ENCODE measurements around the gene TGIF1.
A peak's percentile ranks its signal among the peaks of the same experiment; 100 is the strongest.
"Not testable (repeated sequence)": the region's sequence is repeated elsewhere in the genome, so short reads cannot be mapped to it uniquely, and the experiment has no call there.

Gene TGIF1

GRCh38 chr18:3455907-3456685 is 6.1 kb downstream of the TGIF1 start:
- DNase-seq, result peak; percentile 74

- DNase-seq, result no peak
Measured at GRCh38 chr18:3456686-3457069, 6.7 kb downstream of the TGIF1 start.

- no peak for DNase-seq
Measured at GRCh38 chr18:3457261-3457724, 7.3 kb downstream of the TGIF1 start.

DNA sequence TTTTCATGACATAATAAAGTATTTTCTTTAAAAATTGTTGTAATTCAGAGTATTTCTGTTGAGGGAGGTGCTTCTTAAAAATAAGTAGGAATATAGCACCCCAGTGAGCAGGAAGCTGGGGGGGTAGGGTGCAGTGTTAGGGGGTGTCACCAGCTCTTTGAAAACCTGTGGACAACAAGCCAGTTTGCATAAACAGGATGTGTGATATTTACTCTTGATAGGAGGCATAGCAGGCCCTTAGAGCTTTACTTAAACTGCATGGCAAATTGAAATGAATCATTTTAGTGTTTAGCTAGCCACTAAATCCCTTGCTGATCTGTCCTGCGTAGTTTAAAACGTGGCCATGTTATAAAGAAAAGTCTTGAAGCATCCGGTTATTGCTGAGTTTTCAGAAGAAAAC is 8.4 kb downstream of the TGIF1 start:
- no peak for DNase-seq

DNA sequence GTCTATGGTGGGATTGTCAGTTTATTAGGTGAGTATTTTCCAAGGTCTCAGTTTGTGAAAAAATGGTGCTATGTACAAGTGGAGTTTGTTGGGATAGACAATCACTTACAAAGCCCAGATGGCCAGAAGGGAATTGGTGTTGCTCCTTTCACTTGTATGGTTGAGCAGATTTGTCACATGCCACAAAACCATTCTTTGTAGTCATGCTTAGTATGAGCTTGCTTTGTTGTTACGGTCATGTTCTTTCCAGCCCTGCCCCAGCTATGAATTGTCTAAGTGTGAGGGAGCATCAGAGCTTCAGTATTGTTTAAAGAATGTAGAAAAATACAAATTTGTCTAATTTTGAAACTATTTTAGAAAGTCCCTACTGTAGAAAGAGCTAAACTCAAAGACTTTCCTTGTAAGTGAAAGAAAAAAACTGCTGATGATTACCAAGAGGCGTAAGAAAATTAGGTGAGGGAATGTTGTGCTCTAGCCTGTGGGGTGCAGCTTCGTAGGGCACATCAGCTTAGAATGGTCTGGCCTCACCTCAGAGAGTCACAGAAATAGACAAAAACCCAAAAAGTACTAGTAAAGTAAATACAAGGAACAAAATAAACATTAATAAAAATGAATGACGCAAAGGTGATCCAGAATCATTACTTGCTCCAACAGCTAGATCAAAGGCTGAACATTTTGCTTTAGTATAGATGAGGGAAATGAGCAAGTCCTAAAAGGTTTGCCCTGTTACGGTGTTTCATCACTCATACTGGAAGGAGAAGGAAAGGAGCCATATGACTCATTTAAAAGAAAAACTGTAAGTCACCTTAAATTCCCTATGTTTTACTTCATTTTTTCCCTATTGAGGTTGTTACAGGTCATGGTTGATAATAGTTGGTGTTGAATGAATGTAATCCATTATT is 9.2 kb downstream of the TGIF1 start:
- peak; percentile 29 for DNase-seq

GRCh38 chr18:3460823-3461398 is 10.9 kb downstream of the TGIF1 start:
- no peak for DNase-seq

GRCh38 chr18:3461704-3462103 is 11.7 kb downstream of the TGIF1 start:
- no peak for DNase-seq

DNA sequence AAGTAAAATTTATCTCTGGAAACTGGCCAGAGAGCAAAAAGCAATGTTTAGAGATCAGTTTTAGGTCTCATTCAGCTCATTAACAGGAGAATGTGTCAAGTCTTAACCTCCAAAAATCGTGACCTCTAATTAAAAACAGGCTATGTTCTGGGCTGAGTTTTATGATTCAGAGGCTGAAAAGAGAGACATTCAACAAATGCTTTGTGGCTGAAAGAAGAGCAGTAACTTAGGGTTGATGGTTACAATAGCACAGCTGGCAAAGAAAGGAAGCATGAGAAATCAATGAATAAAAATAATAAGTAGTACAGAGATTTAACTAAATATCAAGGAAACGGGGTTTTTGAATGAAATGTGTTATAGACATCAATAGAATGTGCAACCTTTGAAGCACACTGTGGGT is 13.1 kb downstream of the TGIF1 start:
- DNase-seq, result peak; percentile 55

- peak; percentile 82 for DNase-seq
Measured at GRCh38 chr18:3466045-3466444, 16.1 kb downstream of the TGIF1 start.

GRCh38 chr18:3466872-3467271 is 16.9 kb downstream of the TGIF1 start:
- no peak for DNase-seq

- no peak for DNase-seq
Measured at GRCh38 chr18:3468066-3468705, 18.2 kb downstream of the TGIF1 start.

DNA sequence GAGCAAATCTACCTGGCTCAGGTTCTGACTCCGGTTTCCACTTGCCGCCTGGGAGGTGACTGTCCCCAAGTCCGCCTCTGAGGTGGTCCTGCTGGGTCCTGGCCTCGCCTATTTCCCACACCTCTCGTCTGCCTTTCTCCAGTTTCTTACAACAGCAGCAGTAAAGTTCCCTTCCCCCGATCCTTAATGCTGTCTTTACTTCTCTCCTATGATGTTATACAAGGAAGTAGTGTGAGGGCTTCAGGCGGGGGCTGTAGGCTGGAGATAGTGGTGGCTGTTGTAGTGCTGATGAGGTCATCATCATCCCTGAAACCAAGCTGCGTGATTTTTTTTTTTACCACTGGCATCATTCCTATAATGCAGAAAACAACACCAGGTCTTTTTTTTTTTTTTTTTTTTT is 18.9 kb downstream of the TGIF1 start:
- no peak for DNase-seq

GRCh38 chr18:3471141-3471648 is 21.2 kb downstream of the TGIF1 start:
- DNase-seq, result no peak

DNA sequence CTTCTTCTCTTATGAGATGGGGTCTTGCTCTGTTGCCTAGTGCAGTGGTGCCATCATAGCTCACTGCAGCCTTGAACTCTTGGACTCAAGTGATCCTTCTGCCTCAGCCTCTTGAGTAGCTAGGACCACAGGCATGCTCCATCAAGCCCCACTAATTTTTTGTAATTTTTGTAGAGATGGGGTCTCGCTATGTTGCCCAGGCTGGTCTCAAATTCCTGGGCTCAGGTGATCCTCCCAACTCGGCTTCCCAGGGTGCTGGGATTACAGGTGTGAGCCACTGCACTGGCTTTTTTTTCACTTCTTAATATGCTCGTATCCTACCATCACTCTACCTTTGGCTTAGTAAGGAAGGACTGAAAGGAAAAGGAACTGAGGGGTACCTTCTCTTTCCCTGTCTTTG is 22.1 kb downstream of the TGIF1 start:
- not testable (repeated sequence) for DNase-seq

- DNase-seq, result no peak
Measured at GRCh38 chr18:3472681-3473544, 22.9 kb downstream of the TGIF1 start.

GRCh38 chr18:3478262-3478978 is 28.4 kb downstream of the TGIF1 start:
- DNase-seq, result no peak

GRCh38 chr18:3479978-3480509 is 30.1 kb downstream of the TGIF1 start:
- no peak for DNase-seq

GRCh38 chr18:3480827-3481573 is 31.0 kb downstream of the TGIF1 start:
- no peak for DNase-seq

GRCh38 chr18:3481696-3482210 is 31.8 kb downstream of the TGIF1 start:
- DNase-seq, result no peak

DNA sequence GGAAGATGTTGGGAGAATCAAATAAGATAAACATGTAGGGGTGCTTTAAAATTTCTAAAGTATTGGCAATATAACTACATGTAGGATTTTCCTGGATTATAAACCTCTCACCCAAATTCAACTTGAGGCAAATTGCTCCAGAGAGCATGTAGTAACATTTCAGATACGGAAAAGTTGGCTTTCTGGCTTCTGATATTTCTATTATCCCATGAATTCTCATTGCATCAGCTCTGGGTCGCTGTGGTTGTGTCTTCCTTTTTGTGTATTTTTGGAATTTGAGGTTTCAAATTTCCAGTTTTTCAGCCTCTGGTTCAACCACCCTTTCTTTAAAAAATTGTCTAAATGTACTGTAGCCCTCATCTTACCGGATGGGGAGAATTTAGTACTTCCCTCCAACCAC is 32.3 kb downstream of the TGIF1 start:
- no peak for DNase-seq

All from fibroblast of skin of back (primary cell).